H1 (cell line): ENCODE data around the gene VGLL3.

ENCODE experiments used
- BRCA1 ChIP-seq: IDR thresholded peaks from 2 replicates; pipeline ENCODE4 v1.6.1; 2012; ENCODE audit warnings: low read depth, low read length, improper control_type of control experiment
- CBX8 ChIP-seq: fragments of 300-800, 300-1000 bp; sonication (generic); IDR thresholded peaks from 2 replicates; pipeline ENCODE4 v1.7.1; 2016; ENCODE audit warnings: low read depth, low read length, borderline replicate concordance
- CEBPB ChIP-seq: IDR thresholded peaks from 2 replicates; pipeline ENCODE4 v1.6.1; 2012; ENCODE audit warnings: low read depth, low read length
- EP300 ChIP-seq, 2 experiments: IDR thresholded peaks; 1 replicate in 1 of 2; 2 replicates in 1 of 2; pipeline ENCODE4 v1.6.1; 2011 to 2012; ENCODE audit warnings: low read depth in 2 of 2, low read length in 2 of 2, mild to moderate bottlenecking in 2 of 2, borderline replicate concordance in 1 of 2, inconsistent platforms in 1 of 2, moderate library complexity in 1 of 2
- EZH2 ChIP-seq: fragments of 200-600 bp; sonication (generic); IDR thresholded peaks from 2 replicates; pipeline ENCODE4 v1.7.1; 2012; ENCODE audit warnings: low read depth, mild to moderate bottlenecking, moderate library complexity, low read length, inconsistent platforms; ENCODE audit not compliant: severe bottlenecking
- NRF1 ChIP-seq: IDR thresholded peaks from 2 replicates; pipeline ENCODE4 v1.6.1; 2011; ENCODE audit warnings: mild to moderate bottlenecking, low read depth, low read length, improper control_type of control experiment
- POLR2A ChIP-seq, 2 experiments: IDR thresholded peaks; 1 replicate in 1 of 2; 2 replicates in 1 of 2; pipeline ENCODE4 v1.6.1; 2011; ENCODE audit warnings: low read depth in 2 of 2, low read length in 2 of 2, mild to moderate bottlenecking in 2 of 2; ENCODE audit errors: control extremely low read depth in 1 of 2
- POLR2AphosphoS5 ChIP-seq: IDR thresholded peaks from 2 replicates; pipeline ENCODE4 v1.6.1; 2011; ENCODE audit warnings: low read depth, low read length
- TAF1 ChIP-seq: IDR thresholded peaks from 2 replicates; pipeline ENCODE4 v1.6.1; 2011; ENCODE audit warnings: mild to moderate bottlenecking, low read depth, low read length
- YY1 ChIP-seq: IDR thresholded peaks from 2 replicates; pipeline ENCODE4 v1.6.1; 2011; ENCODE audit warnings: low read depth, mild to moderate bottlenecking, low read length
- TF ChIP-seq, protein P1 (sequence below): IDR thresholded peaks from 2 replicates; pipeline ENCODE4 v1.6.1; 2012; ENCODE audit warnings: inconsistent platforms
- TF ChIP-seq, protein P2 (sequence below), 3 experiments: IDR thresholded peaks; 1 replicate in 2 of 3; 2 replicates in 1 of 3; pipeline versions ENCODE4 v1.5.1 to v1.6.1; 2011; ENCODE audit warnings: low read length in 3 of 3, mild to moderate bottlenecking in 3 of 3, inconsistent platforms in 2 of 3, low read depth in 1 of 3, moderate library complexity in 1 of 3; ENCODE audit not compliant: insufficient read depth in 1 of 3; ENCODE audit errors: control extremely low read depth in 1 of 3
- TF ChIP-seq, protein P3 (sequence below): IDR thresholded peaks from 2 replicates; pipeline ENCODE4 v1.6.1; 2011; ENCODE audit warnings: low read length, improper control_type of control experiment

DNA sequence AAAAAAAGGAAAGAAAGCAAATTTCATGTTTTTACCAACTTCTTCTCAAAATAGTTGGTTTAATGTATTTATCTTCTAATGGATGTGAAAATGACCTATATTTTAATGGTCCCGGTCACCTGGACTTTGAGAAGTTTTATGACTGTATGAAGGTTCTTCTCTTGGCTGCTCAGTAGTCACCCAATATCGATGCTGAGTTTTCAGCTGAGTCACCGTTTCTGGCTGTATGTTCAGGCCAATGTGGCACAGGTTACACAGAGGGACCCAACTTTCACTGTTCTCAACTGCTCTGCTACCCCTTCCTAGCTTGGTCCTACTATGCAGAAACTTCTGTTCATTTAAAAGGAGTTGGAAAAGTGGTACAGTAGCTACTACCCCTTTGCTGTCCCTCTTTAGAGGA, 25.8 kb downstream of the VGLL3 start:
- no peak for TF ChIP-seq TAF1
- TF ChIP-seq, protein P1, sequence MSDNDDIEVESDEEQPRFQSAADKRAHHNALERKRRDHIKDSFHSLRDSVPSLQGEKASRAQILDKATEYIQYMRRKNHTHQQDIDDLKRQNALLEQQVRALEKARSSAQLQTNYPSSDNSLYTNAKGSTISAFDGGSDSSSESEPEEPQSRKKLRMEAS: no peak
- TF ChIP-seq POLR2A (IDR thresholded peaks at IDR 0.05; ENCODE audit: control extremely low read depth in 1 of 2, low read depth in 2 of 2, low read length in 2 of 2): no peak
- TF ChIP-seq CEBPB: no peak
- TF ChIP-seq, protein P2, sequence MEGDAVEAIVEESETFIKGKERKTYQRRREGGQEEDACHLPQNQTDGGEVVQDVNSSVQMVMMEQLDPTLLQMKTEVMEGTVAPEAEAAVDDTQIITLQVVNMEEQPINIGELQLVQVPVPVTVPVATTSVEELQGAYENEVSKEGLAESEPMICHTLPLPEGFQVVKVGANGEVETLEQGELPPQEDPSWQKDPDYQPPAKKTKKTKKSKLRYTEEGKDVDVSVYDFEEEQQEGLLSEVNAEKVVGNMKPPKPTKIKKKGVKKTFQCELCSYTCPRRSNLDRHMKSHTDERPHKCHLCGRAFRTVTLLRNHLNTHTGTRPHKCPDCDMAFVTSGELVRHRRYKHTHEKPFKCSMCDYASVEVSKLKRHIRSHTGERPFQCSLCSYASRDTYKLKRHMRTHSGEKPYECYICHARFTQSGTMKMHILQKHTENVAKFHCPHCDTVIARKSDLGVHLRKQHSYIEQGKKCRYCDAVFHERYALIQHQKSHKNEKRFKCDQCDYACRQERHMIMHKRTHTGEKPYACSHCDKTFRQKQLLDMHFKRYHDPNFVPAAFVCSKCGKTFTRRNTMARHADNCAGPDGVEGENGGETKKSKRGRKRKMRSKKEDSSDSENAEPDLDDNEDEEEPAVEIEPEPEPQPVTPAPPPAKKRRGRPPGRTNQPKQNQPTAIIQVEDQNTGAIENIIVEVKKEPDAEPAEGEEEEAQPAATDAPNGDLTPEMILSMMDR (IDR thresholded peaks at IDR 0.05; ENCODE audit: control extremely low read depth in 1 of 3, insufficient read depth in 1 of 3, low read depth in 1 of 3, low read length in 3 of 3): no peak
- no peak for TF ChIP-seq CBX8
- TF ChIP-seq, protein P3, sequence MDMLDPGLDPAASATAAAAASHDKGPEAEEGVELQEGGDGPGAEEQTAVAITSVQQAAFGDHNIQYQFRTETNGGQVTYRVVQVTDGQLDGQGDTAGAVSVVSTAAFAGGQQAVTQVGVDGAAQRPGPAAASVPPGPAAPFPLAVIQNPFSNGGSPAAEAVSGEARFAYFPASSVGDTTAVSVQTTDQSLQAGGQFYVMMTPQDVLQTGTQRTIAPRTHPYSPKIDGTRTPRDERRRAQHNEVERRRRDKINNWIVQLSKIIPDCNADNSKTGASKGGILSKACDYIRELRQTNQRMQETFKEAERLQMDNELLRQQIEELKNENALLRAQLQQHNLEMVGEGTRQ: no peak
- no peak for TF ChIP-seq YY1
- no peak for TF ChIP-seq EP300 (IDR thresholded peaks at IDR 0.05; ENCODE audit: borderline replicate concordance in 1 of 2, low read depth in 2 of 2, low read length in 2 of 2)
- TF ChIP-seq BRCA1: no peak
- TF ChIP-seq POLR2AphosphoS5: no peak
- no peak for TF ChIP-seq NRF1
- TF ChIP-seq EZH2: no peak
